Stimulated activated CD4-positive, alpha-beta T cell treated with anti-CD3 and anti-CD28 coated beads, Interleukin-4, amount 100 ng/mL, for 4 hours (primary cell): ENCODE results near the gene MAP3K4.
"Not testable (repeated sequence)": the region's sequence is repeated elsewhere in the genome, so short reads cannot be mapped to it uniquely, and the experiment has no call there.

Experiments used
- DNase-seq, 2 experiments: peaks; one replicate each; pipeline ENCODE4 v3.0.0-alpha.2; 2020

Gene MAP3K4

DNA sequence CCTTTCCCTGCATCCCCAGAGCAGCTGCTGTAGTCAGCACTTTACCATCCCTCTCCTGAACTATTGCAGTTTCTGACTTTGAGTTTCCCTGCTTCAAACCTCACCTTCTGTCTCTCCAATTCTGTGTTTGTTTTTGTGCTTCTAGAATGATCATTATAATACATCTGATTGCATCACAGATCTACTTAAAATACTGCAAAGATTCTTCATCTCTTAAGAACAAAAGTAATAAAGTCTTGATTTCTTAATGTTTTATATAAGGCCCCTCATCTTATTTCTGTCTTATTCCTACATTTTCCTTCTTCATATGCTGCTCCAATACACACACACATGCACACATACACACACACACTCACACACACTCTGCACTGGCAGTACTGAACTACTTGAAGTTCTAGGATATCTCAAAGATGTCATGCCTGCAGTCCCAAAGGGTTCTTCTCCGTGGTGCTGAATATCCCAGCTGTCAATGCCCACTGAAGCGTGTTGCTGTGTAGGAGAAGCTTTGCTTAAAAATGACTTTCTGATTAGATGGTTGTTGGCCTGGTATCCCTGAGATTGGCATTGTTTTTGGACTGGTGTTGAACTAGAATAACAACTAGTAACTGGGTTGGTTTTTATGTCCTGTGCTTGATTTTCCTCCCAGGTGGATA is 97.2 kb downstream of the MAP3K4 start:
- no peak for DNase-seq

DNA sequence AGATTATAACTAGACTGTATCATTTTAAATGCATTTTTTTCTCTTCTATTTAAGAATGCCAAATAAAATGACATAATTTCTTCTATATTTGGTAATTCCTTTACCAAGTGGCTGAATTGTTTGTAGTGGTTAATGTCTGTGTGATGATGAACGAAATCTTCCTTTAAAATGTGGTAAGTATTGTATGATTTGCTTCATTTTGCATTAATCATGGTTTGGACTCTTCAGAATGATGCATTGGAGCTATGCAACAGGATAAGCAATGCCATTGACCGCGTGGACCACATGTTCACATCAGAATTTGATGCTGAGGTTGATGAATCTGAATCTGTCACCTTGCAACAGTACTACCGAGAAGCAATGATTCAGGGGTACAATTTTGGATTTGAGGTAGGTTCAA is 99.6 kb downstream of the MAP3K4 start:
- no peak for DNase-seq

DNA sequence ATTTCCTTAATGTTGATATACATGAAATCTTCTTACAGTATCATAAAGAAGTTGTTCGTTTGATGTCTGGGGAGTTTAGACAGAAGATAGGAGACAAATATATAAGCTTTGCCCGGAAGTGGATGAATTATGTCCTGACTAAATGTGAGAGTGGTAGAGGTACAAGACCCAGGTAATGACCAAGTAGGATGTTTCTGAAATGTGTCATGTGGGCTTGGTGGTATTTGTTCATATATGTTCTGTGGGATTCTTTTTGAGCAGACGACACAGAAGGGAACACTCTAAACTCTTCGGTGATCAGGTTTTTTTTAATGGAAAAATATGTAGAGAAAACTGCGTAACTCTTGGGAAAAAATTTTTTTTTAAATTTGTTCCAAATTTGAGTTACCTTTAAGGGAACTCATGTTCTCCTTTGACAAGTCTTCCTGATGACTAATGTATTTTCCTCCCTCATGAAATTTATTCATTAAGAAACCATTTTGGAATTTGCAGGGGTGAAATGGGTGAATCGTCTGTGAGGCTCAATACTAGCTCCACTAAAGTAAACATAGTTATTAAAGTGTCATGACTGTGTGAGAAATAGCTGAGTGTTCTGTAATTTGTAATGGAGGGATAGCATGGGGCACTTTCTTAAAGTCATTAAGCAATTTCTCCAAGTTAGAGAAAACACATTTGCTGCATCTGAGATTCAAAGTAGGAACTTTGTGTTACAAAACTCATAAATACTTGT is 100.6 kb downstream of the MAP3K4 start:
- DNase-seq: no peak

DNA sequence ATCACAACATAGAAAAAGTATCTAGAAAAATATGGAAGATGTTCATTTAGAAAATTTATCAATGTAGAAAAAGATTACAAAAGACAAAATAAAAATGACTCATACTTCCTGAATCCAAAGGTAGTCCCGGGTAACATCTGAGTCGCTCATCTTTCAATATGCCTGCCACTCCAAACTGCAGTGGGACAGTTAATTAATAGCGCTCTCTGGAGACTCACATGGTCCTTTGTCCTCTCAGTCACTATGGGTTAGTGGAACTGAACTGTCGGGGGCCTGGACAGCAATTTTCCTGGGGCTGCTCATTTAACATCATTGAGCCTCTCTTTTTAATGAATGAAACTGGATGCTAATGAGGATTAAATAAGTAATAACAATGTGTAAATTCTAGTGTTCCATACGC is 103.4 kb downstream of the MAP3K4 start:
- no peak for DNase-seq

DNA sequence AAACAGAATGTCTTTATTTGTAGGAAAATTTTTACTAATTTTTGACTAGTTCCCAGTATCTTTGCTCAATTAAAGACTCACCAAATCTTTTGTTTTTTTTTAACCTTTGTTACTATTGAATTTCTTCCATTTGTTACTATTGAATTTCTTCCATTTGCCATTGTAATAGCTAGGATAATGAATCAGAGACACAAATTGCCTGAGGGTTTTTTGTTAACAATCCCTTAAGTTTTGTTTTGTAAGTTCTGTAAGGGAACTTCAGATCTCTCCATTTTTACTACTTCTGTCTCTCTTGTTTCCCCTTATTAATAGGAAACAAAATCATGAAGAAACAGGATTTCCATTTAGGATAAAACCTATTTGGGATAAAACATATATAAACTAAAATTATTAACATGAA is 104.3 kb downstream of the MAP3K4 start:
- no peak for DNase-seq

DNA sequence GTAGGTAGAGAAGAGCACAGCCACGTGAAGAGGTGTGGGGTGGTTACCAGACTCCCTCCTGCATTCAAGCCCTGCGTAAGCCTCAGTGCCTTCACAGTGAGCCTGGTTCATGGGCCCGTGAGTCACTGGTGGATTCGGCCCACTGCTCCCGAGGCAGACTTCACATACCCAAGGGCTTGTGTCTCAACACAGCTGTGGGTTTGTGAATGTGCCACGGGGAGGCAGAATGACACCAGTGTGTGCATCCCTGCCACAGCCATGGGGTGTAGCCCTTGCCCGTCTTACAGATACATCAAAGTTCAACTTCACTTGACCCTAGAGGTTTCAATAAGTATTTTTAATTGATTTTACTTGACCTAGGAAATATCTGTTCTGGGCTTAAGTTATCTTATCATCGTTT is 108.5 kb downstream of the MAP3K4 start:
- DNase-seq: no peak

DNA sequence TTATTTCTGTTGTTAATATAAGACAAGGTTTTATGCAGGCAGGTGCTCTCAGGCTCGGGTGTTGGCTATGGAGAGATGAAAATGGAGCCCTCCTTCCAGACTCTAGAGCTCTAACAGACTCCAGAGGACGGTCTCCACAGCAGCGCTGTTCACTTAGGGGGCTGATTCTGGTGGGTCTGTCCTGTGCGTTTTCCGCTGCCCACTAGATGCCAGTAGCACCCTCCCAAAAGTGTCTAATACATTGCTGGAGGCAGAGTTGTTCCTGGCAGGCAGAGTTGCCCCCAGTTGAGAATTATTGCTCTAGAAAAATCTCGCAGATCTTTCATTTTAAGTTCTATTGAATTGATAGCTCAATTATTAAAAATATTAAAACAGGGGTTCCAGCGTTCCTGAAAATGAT is 109.9 kb downstream of the MAP3K4 start:
- no peak for DNase-seq

DNA sequence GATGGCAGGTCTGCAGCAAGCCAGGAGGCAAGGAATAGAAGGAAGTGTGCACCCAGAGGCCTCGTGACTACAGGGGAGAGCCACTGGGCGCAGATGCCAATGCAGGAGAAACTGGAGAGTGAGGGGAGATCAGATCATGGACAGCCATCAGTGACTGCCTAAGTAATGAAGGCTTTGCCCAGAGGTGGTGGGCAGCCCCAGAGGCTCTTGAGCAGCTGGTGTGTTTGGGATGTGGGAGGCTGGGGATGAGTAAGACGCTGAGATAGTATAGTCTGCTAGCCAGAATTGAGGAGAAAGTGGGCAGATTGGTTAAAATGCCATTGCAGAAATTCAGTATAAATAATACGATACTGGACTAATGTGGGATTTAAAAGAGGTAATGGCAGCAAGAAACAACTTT is 111.9 kb downstream of the MAP3K4 start:
- DNase-seq: no peak

DNA sequence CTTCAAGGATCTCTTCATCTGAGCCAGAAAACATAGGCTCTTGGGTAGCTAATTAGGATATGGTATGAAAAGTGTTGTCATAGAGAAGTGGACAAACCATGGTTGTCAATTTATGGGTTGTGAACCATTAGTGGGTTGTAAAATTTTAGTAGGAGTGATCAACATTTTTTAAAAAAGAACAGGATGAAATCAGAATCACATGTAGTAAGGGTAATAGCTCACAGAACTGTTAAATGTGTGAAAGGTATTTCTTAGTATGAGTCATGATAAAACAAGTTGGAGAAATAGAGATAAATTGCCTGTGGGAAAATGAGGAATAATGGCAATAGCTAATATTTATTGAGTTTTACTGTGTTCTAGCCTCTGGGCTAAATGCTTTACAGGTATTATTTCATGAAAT is 113.4 kb downstream of the MAP3K4 start:
- DNase-seq: no peak

DNA sequence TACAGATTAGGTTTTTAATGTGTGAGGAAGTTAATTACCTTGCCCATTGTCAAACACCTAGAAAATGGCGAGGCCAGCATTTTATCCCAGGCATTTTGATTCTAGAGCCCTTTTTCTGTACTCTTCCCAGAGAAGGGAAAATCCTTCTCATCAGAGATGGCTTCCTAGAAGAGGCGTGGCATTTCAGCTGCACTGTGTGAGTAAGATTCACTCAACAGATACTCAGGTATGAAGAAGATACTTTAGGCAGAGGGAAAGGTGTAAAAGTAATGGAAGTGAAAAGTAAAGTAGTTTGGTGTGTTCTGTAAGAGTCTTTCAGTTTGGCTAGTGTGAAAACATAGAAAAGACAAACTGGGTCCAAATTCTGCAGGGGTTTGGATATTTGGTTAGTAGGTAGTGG is 113.8 kb downstream of the MAP3K4 start:
- DNase-seq: no peak

DNA sequence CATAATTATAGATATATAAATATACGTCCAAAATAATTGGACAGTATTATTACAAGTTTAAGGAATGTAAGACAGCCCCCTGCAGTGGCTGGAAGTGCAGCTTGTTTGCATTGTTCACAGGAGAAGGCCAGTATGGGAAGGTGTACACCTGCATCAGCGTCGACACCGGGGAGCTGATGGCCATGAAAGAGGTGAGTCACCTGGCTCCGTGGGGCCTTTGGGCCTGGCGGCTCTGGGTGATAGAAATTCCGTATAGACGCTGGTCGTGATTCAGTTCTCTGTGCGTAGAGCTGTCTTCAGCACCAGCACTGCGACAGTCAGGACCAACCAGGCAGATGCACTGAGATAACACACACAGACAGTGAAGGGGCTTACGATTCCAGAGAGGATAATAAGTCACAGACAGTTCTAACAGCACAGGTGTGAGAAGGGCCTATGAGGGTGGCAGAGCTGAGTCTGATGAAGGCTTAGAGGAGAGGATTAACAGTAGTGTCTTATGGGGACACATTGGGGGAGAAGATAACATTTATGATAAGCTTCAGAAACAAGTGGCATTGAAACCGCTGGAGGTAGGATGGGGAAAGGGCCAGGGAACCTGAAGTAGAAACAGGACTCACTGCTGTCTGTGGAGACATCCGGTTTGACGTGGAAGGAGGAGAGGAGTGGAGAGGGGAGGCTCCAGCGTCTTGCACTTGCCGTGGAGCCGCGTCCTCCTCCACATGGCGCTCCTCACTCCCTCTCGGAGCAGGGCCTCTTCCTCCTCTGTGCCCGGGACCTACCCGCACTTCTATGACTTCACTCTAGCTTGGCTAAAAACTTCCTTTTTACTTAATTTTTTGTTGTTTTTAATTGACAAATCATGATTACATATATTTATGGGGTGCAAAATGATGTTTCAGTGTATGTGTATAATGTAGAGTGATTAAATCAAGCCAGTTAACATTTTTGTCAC is 116.5 kb downstream of the MAP3K4 start:
- DNase-seq: no peak

DNA sequence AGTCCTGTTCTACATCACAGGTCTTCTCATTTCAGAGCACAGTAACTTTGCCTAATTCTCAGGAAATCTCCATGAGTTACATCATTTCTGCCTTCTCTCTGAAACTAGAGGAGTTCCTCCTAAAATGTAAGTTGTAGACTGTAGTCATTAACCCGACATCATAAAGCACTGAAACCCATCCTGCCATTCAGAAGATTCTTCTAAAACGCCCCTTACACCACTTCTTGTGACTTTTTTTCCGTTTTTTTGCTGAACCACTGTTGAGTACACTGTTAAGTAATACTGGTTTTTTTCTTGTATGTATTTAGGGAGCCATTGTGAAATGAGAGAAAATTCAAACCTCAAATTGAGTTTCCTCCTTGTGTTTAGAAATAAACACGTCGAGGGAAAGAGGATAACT is 117.3 kb downstream of the MAP3K4 start:
- DNase-seq: no peak

DNA sequence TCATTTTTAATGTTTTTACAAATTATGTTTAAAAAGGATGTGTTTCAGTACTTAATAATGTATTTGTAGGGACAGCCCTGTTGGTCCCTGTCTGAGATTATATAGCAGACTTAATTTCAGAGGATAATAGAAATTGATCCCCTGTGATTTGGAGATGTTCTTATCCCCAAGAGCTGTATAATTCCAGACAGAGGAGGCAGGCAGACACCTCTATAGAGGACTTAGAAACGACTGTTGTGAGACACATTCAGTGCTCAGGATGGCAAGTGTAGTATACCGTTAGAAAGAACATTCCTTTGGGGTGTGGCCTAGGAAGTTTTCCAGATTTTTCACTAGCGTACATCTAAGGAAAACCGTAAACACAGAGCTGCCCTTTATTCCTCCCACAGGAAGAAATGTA is 117.8 kb downstream of the MAP3K4 start:
- no peak for DNase-seq

DNA sequence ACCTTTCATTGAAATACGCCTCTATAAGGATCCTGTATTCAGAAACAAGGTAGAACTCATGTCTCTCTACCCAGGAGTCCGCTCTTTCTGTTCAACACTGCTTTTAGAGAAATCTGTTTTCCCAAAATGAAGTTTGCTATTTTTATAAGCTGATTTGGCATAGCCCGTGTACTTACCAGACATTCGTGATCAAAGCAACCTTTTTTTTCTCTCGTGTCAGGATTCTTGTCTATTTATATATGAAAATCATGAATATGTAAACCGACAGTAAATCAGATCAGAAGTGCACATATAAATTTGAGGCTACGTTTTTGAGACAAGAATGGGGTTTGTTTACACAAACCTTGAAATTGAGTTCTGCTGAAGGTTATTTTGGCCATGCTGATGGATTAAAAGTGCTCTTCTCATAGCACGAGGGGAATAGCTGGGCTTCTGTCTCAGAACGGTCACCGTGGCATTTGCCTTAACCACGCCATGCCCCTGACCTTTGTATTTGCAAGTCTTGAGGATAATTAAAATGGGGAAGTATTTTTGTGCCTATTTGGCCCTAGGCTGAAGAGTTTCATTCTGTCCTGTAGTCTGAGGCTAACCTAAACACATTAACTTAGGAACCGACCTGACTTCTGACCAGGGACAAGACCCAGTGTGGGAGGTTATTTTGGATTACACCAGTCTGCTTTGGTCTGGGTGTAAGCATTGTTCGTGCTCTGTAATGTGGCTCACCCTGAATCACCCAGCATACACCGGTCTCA is 118.6 kb downstream of the MAP3K4 start:
- no peak for DNase-seq

DNA sequence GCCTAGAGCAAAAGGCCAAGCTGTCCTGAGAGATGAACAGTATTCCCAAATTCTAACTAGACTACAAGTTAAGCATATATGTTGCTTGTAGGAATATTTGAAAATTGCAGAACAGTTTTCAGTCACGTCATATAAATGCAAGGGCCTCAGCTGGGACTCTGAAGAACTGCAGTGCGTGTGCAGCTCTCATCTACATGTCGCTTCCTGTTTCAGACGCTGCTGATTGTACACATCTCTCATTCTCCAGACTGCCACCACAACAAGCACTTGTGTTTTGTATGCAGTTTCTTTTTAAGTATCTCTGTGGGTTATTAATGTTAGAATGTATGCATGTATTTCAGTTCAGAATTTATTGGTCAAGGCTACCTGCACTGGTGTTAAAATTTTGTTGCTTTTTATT is 119.7 kb downstream of the MAP3K4 start:
- no peak for DNase-seq

DNA sequence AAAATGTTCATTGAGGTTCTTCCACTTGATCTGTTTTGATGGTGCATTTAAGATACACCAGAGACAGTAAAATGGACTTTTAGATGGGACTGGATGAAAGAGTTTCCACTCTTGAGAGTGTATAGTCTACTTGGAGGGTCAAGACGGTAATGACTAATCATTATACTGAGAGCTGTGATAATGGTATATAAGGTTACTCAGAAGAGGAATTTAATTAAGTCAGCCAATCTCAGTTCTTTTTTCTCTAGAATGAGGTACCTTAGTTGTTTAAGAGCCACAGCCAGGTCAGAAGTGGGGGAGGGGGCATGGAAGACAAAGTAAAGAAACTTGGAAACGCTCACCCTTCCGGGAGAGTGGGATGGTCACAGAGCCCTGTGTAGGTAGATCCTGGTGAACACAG is 123.9 kb downstream of the MAP3K4 start:
- no peak for DNase-seq

DNA sequence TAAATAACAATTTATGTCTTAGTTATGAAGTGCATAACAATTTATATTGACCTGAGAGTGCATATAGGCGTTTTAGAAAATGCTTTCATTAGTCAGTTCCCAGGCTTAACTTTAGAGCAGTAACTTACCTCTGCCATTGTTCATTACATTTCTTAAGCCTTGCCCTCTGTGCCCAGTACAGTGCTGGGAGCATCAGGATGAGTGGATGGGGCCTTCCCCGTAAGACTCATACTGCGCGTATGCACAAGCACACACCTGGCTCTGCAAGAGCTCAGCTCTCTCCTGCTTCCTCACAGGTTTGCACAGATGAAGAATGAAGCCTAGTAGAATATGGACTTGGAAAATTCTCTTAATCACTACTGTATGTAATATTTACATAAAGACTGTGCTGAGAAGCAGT is 125.0 kb downstream of the MAP3K4 start:
- no peak for DNase-seq

DNA sequence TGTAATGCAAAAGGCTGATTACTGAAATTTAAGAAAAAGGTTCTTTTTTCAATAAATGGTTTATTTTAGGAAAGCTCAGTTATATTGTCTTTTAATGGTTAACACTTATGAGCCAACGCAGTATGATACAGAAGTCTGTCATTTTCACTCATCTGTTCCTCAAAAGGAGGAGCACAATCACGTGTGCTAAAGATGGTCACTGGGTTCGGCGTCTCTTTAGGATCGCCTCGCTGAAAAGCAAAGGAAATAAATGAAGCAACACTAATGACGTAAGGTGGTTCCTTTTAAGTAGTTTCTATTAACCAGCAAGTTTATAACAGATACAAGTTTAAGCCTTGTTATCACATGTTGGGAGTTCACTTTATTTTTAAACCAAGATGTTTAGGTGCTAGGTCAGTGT is 125.7 kb downstream of the MAP3K4 start:
- DNase-seq: no peak

DNA sequence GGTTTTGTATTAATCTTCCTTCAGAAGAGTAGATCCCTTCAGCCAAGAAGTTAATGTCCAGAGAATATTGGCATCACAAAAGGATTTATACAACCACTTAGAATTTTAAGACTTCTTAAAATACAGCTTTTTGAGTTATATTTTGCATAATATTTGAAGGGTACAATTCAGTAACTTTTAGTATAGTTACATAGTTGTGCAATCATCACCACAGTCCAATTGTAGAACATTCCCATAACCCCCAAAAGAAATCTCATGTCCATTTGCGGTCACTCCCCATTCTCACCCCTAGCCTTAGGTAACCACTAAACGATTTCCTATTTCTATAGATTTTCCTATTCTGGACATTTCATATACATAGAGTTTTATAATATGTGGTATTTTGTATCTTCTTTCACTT is 126.4 kb downstream of the MAP3K4 start:
- DNase-seq: no peak

DNA sequence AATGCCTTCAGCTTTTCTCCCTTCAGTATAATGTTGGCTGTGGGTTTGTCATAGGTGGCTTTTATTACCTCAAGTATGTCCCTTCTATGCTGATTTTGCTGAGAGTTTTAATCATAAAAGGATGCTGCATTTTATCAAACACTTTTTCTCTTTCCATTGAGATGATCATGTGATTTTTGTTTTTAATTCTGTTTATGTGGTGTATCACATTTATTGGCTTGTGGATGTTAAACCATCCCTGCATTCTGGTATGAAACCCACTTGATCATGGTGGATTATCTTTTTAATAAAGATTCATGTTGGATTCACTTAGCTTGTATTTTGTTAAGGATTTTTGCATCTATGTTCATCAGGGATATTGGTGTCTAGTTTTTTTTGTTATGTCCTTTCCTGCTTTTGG is 131.8 kb downstream of the MAP3K4 start:
- DNase-seq: not testable (repeated sequence)

DNA sequence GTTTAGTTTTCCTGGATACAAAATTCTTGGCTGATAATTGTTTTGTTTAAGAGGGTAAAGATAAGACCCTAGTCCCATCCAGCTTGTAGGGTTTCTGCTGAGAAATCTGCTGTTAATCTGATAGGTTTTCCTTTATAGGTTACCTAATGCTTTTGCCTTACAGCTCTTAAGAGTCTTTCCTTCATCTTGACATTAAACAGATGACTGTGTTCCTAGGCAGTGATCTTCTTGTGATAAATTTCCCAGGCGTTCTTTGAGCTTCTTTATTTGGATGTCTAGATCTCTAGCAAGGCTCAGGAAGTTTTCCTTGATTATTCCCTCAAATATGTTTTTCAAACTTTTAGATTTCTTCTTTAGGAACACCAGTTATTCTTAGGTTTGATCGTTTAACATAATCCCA is 134.0 kb downstream of the MAP3K4 start:
- no peak for DNase-seq

DNA sequence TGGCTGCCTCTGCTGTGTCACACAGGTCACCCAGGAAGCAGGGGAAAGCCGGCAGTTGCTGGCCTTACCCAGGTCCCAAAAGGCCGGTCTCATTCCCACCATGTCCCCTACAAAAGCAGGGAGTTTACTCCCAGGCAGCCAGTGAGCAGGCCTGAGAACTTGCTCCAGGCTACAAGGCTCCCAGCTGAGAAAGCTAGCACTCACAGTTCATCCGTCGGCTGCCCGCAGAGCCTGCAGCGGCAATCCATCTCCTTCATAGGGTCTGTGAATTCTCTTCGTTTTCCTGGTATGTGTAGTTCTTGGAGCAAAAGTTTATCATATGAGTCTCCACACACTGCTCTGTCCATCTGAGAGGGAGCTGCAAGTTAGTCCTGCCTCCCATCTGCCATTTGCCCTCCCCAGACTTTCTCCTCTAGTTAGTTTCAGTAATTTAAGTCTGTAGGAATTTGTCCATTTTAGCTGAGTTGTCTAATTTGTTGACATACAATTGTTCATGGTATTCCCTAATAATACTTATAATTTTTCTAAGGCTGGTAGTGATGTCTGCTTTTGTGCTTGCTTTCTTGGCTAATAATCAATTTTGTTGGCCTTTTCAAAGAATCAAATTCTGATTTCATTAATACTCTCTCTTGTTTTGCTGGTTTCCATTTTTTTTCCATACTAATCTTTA is 135.6 kb downstream of the MAP3K4 start:
- no peak for DNase-seq

DNA sequence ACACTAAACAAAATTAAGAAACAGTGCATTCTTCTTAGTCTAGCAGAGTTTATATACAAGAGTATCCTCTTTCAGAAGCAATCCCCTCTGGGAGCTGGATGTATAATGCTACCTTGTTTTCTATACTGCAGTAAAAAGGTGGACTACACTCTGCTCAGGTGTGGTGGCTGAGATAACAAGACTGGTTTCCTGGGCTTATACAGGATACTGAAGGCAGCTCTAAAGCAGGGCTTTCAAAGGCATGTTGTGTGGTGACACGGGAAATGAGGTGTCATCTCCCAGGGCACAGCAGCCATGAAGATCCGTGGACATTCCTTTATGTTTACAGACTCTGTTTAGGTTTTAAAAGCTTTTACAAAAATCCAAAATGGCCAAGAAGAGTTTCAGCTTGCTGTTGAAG is 136.7 kb downstream of the MAP3K4 start:
- no peak for DNase-seq
